Naive thymus-derived CD8-positive, alpha-beta T cell (primary cell): ENCODE data around the gene SEC63. TPM values are rescaled to one million over a fixed set of nuclear protein-coding genes. Genes with fewer than 3 reads are reported as not detected.
"Not testable (repeated sequence)": the region's sequence is repeated elsewhere in the genome, so short reads cannot be mapped to it uniquely, and the experiment has no call there.

Experiments
- ATAC-seq, 2 donors: fragments of 150-1000 bp; cut with Tn5 transposase in 1 of 2; sonication (Bioruptor Pico), chemical (Tn5 transposase) in 1 of 2; 1 replicate in 1 of 2; 2 replicates in 1 of 2; pipeline ENCODE4 v1.10.0; 2021; ENCODE audit warnings: mild to moderate bottlenecking in 2 of 2, moderate library complexity in 2 of 2
- POLR2A ChIA-PET: fragments of 350-600 bp; sonication (Branson Sonifier 250); formaldehyde crosslinking; loops from one replicate; lab custom pipeline; 2021; ENCODE audit warnings: antibody characterized with exemption; lab: Charles Lee
- DNase-seq, 10 donors: peaks; one replicate each; pipeline versions ENCODE4 v3.0.0 to v3.0.0-alpha.2; 2020 to 2022
- H3K27ac Mint-ChIP-seq, 10 donors: one replicate each; pipeline ENCODE4 v1.8.0; 2020 to 2022; ENCODE audit warnings: mild to moderate bottlenecking in 10 of 10, mixed read lengths in 10 of 10, moderate library complexity in 4 of 10, inconsistent platforms in 1 of 10
- H3K27me3 Mint-ChIP-seq, 5 donors: one replicate each; pipeline ENCODE4 v1.8.0; 2021 to 2022; ENCODE audit warnings: mixed read lengths in 5 of 5
- H3K36me3 Mint-ChIP-seq, 3 donors: one replicate each; pipeline ENCODE4 v1.8.0; 2020 to 2022; ENCODE audit warnings: mixed read lengths in 3 of 3, mild to moderate bottlenecking in 2 of 3, inconsistent platforms in 1 of 3
- H3K4me1 Mint-ChIP-seq, 4 donors: one replicate each; pipeline ENCODE4 v1.8.0; 2021 to 2022; ENCODE audit warnings: mixed read lengths in 4 of 4
- H3K4me3 Mint-ChIP-seq, 10 donors: one replicate each; pipeline ENCODE4 v1.8.0; 2020 to 2022; ENCODE audit warnings: mild to moderate bottlenecking in 10 of 10, mixed read lengths in 10 of 10, moderate library complexity in 6 of 10, inconsistent platforms in 1 of 10
- H3K9me3 Mint-ChIP-seq, 9 donors: one replicate each; pipeline ENCODE4 v1.8.0; 2020 to 2022; ENCODE audit warnings: mixed read lengths in 9 of 9, mild to moderate bottlenecking in 3 of 9, inconsistent platforms in 1 of 9, moderate library complexity in 1 of 9
- polyA plus RNA-seq, 3 donors: library from polyadenylated mRNA; unstranded; fragments of 300-500 nt; fragmentation: Illumina TruSeq; gene quantifications; one replicate each; pipeline ENCODE4 v1.2.3, GENCODE V29; 2021
- total RNA-seq, 8 experiments: library from RNA in 2 of 8; stranded (reverse) in 2 of 8; gene quantifications; one replicate each; pipeline ENCODE4 v1.2.3 and lab custom pipeline; 2021 to 2026

SEC63 gene
- total and polyA plus RNA-seq, 5 experiments from 2014 or later: 28.8 to 81.6 (median 32.1) TPM

- ATAC-seq, H3K27ac Mint-ChIP-seq, H3K27me3 Mint-ChIP-seq, POLR2A ChIA-PET, H3K4me3 Mint-ChIP-seq, DNase-seq, H3K4me1 Mint-ChIP-seq: not testable (repeated sequence)
- peaks cover 0 to 11% (median 4%) of the 10 kb centered on the region in 9 donors for H3K9me3 Mint-ChIP-seq
- H3K36me3 Mint-ChIP-seq: peaks cover 11 to 74% (median 55%) of the 10 kb centered on the region in 3 donors
Observed at GRCh38 chr6:107916961-107917360, 41.0 kb downstream of the SEC63 start.

GRCh38 chr6:107911692-107912091, 46.3 kb downstream of the SEC63 start:
- no peak for ATAC-seq
- Mint-ChIP-seq H3K36me3 (peaks cover 5 to 68% (median 27%) of the 10 kb centered on the region in 3 donors), H3K27ac (no peak overlapping the region), H3K4me1 (peaks cover 0 to 4% (median 2%) of the 10 kb centered on the region in 4 donors), H3K27me3 (no peaks in the 10 kb centered on the region), H3K9me3 (peaks cover 0 to 2% (median 0%) of the 10 kb centered on the region in 9 donors), H3K4me3 (no peak overlapping the region)
- POLR2A ChIA-PET: interaction anchor here (0.5 kb wide), 1 partner anchor 824 kb away, joined by 3 read pairs; no protein-coding TSS in a partner anchor
- DNase-seq: no peak

GRCh38 chr6:107894809-107895396, 63.1 kb downstream of the SEC63 start:
- POLR2A ChIA-PET: no interaction called here
- DNase-seq (no peak), ATAC-seq (no peak)
- H3K4me1 Mint-ChIP-seq: peaks cover 0 to 37% (median 4%) of the 10 kb centered on the region in 4 donors
- peak overlapping the region in 1 of 10 donors; percentile 29 for H3K4me3 Mint-ChIP-seq
- peak overlapping the region in 4 of 10 donors; percentile 1 to 70 (median 40) for H3K27ac Mint-ChIP-seq
- no peaks in the 10 kb centered on the region for H3K27me3 Mint-ChIP-seq
- peaks cover 0 to under 1% (median 0%) of the 10 kb centered on the region in 9 donors for H3K9me3 Mint-ChIP-seq
- peaks cover 14 to 82% (median 38%) of the 10 kb centered on the region in 3 donors for H3K36me3 Mint-ChIP-seq

GRCh38 chr6:107890431-107890830, 67.6 kb downstream of the SEC63 start:
- POLR2A ChIA-PET, DNase-seq, H3K4me3 Mint-ChIP-seq, H3K27ac Mint-ChIP-seq, H3K27me3 Mint-ChIP-seq, ATAC-seq: not testable (repeated sequence)
- H3K4me1 Mint-ChIP-seq: peaks cover 0 to 37% (median 6%) of the 10 kb centered on the region in 4 donors
- peaks cover 22 to 66% (median 61%) of the 10 kb centered on the region in 3 donors for H3K36me3 Mint-ChIP-seq
- H3K9me3 Mint-ChIP-seq: peaks cover 0 to 12% (median 4%) of the 10 kb centered on the region in 9 donors

GRCh38 chr6:107885950-107886349, 72.1 kb downstream of the SEC63 start:
- DNase-seq, H3K27me3 Mint-ChIP-seq, H3K4me3 Mint-ChIP-seq, POLR2A ChIA-PET, ATAC-seq: not testable (repeated sequence)
- Mint-ChIP-seq H3K9me3 (peaks cover 0 to 12% (median 4%) of the 10 kb centered on the region in 9 donors), H3K27ac (peak overlapping the region in 1 of 10 donors; percentile 67), H3K4me1 (peaks cover 0 to 17% (median 2%) of the 10 kb centered on the region in 4 donors), H3K36me3 (peaks cover 14 to 56% (median 43%) of the 10 kb centered on the region in 3 donors)

GRCh38 chr6:107879941-107880340, 78.1 kb downstream of the SEC63 start:
- Mint-ChIP-seq H3K27ac (peak overlapping the region in 3 of 10 donors; percentile 8 to 51 (median 48)), H3K27me3 (no peaks in the 10 kb centered on the region), H3K4me1 (peaks cover 0 to 16% (median 0%) of the 10 kb centered on the region in 4 donors), H3K9me3 (no peaks in the 10 kb centered on the region), H3K4me3 (no peak overlapping the region), H3K36me3 (peaks cover under 1 to 76% (median 8%) of the 10 kb centered on the region in 3 donors)
- POLR2A ChIA-PET: no interaction called here
- ATAC-seq (no peak), DNase-seq (no peak)

GRCh38 chr6:107877968-107878367, 80.0 kb downstream of the SEC63 start:
- H3K27me3 Mint-ChIP-seq: no peaks in the 10 kb centered on the region
- POLR2A ChIA-PET: no interaction called here
- no peak for DNase-seq
- no peak overlapping the region for H3K27ac Mint-ChIP-seq
- ATAC-seq: no peak
- H3K4me3 Mint-ChIP-seq: no peak overlapping the region
- H3K36me3 Mint-ChIP-seq: peaks cover 0 to 80% (median 8%) of the 10 kb centered on the region in 3 donors
- H3K4me1 Mint-ChIP-seq: peaks cover 0 to 7% (median 0%) of the 10 kb centered on the region in 4 donors
- no peaks in the 10 kb centered on the region for H3K9me3 Mint-ChIP-seq

GRCh38 chr6:107871976-107872375, 86.0 kb downstream of the SEC63 start:
- Mint-ChIP-seq H3K4me1 (peaks cover 0 to 22% (median 4%) of the 10 kb centered on the region in 4 donors), H3K36me3 (peaks cover 0 to 68% (median 2%) of the 10 kb centered on the region in 3 donors), H3K9me3 (no peaks in the 10 kb centered on the region), H3K27me3 (no peaks in the 10 kb centered on the region), H3K4me3 (no peak overlapping the region), H3K27ac (peak overlapping the region in 2 of 10 donors; percentile 43 to 65)
- POLR2A ChIA-PET: no interaction called here
- ATAC-seq (no peak), DNase-seq (no peak)

GRCh38 chr6:107871512-107871911, 86.5 kb downstream of the SEC63 start:
- H3K9me3 Mint-ChIP-seq, ATAC-seq, POLR2A ChIA-PET, DNase-seq, H3K27me3 Mint-ChIP-seq, H3K4me3 Mint-ChIP-seq: not testable (repeated sequence)
- Mint-ChIP-seq H3K36me3 (peaks cover 0 to 66% (median 2%) of the 10 kb centered on the region in 3 donors), H3K4me1 (peaks cover 0 to 27% (median 5%) of the 10 kb centered on the region in 4 donors), H3K27ac (peak overlapping the region in 5 of 10 donors; percentile 36 to 79 (median 39))

GRCh38 chr6:107871016-107871415, 87.0 kb downstream of the SEC63 start:
- POLR2A ChIA-PET: no interaction called here
- DNase-seq (no peak), ATAC-seq (no peak)
- H3K4me1 Mint-ChIP-seq: peaks cover 0 to 31% (median 5%) of the 10 kb centered on the region in 4 donors
- H3K36me3 Mint-ChIP-seq: peaks cover 0 to 61% (median 2%) of the 10 kb centered on the region in 3 donors
- no peaks in the 10 kb centered on the region for H3K9me3 Mint-ChIP-seq
- H3K4me3 Mint-ChIP-seq: no peak overlapping the region
- no peaks in the 10 kb centered on the region for H3K27me3 Mint-ChIP-seq
- peak overlapping the region in 1 of 10 donors; percentile 10 for H3K27ac Mint-ChIP-seq

- Mint-ChIP-seq H3K4me3 (no peak overlapping the region), H3K9me3 (no peaks in the 10 kb centered on the region), H3K36me3 (peaks cover 0 to 54% (median 2%) of the 10 kb centered on the region in 3 donors), H3K27me3 (no peaks in the 10 kb centered on the region), H3K4me1 (peaks cover 0 to 32% (median 5%) of the 10 kb centered on the region in 4 donors), H3K27ac (peak overlapping the region in 4 of 10 donors; percentile 10 to 29 (median 12))
- POLR2A ChIA-PET: no interaction called here
- ATAC-seq (no peak), DNase-seq (no peak)
Observed at GRCh38 chr6:107870381-107870780, 87.6 kb downstream of the SEC63 start.

- H3K9me3 Mint-ChIP-seq: no peaks in the 10 kb centered on the region
- POLR2A ChIA-PET: interaction anchor here (0.7 kb wide), 1 partner anchor 23 kb away, joined by 3 read pairs; no protein-coding TSS in a partner anchor
- no peak for DNase-seq
- H3K27ac Mint-ChIP-seq: peak overlapping the region in 6 of 10 donors; percentile 6 to 81 (median 28)
- H3K4me1 Mint-ChIP-seq: peaks cover 0 to 32% (median 5%) of the 10 kb centered on the region in 4 donors
- H3K4me3 Mint-ChIP-seq: no peak overlapping the region
- peaks cover 0 to 49% (median 0%) of the 10 kb centered on the region in 3 donors for H3K36me3 Mint-ChIP-seq
- no peak for ATAC-seq
- no peaks in the 10 kb centered on the region for H3K27me3 Mint-ChIP-seq
Observed at GRCh38 chr6:107869871-107870270, 88.1 kb downstream of the SEC63 start.
